Large intestine (tissue), 3 donors: ENCODE data around the gene KCNQ1. TPM values are rescaled to one million over a fixed set of nuclear protein-coding genes. Genes with fewer than 3 reads are reported as not detected.

Experiments used
- DNase-seq, 2 donors: peaks; one replicate each; pipeline versions ENCODE4 v3.0.0 to v3.0.0-alpha.2; 2013
- H3K27ac ChIP-seq: one replicate; pipeline ENCODE4 v1.5.1; 2013; ENCODE audit warnings: low read length
- H3K27me3 ChIP-seq: 2 replicates; pipeline ENCODE4 v1.6.1; 2013; ENCODE audit warnings: low read length; ENCODE audit not compliant: control insufficient read depth, insufficient read depth
- H3K36me3 ChIP-seq: 2 replicates; pipeline ENCODE4 v1.6.1; 2013; ENCODE audit warnings: low read length; ENCODE audit not compliant: control insufficient read depth, insufficient read depth
- H3K4me1 ChIP-seq: one replicate; pipeline ENCODE4 v1.6.1; 2013; ENCODE audit warnings: low read length; ENCODE audit not compliant: control insufficient read depth, insufficient read depth
- H3K4me3 ChIP-seq: one replicate; pipeline ENCODE4 v1.5.1; 2013; ENCODE audit warnings: low read length
- H3K9me3 ChIP-seq: one replicate; pipeline ENCODE4 v1.6.1; 2013; ENCODE audit warnings: mild to moderate bottlenecking, low read depth, low read length, moderate library complexity; ENCODE audit not compliant: control insufficient read depth
- WGBS: methylation state at CpG from one replicate; pipeline ENCODE4 v1.1.5; 2013; ENCODE audit warnings: low lambda C conversion rate; ENCODE audit not compliant: insufficient coverage; 5-methylcytosine and 5-hydroxymethylcytosine counted together
- polyA plus RNA-seq: library from polyadenylated mRNA; unstranded; fragments of 120-200 nt; gene quantifications from one replicate; pipeline ENCODE4 v1.2.1, GENCODE V29; 2013

Gene KCNQ1
- polyA plus RNA-seq, 1 donor: 19.5 TPM

- 50% methylated on average over 2 of the region's 25 CpGs for WGBS
- Histone ChIP-seq H3K27me3 (peaks cover 59% of the 10 kb centered on the region), H3K4me3 (no peak overlapping the region)
These were observed 423.1 kb downstream of the KCNQ1 start for GRCh38 chr11:2867722-2868505.

GRCh38 chr11:2868506-2869133 is 423.8 kb downstream of the KCNQ1 start:
- peaks cover 11% of the 10 kb centered on the region for H3K4me1 ChIP-seq
- no peak overlapping the region for H3K27ac ChIP-seq
- peaks cover 16% of the 10 kb centered on the region for H3K9me3 ChIP-seq
- H3K27me3 ChIP-seq: peaks cover 53% of the 10 kb centered on the region
- no peaks in the 10 kb centered on the region for H3K36me3 ChIP-seq
- no CpG with 5 or more reads among the region's 16 CpGs for WGBS
- no peak overlapping the region for H3K4me3 ChIP-seq
- no peak for DNase-seq

More at GRCh38 chr11:2867722-2868505, 423.1 kb downstream of the KCNQ1 start:
- Histone ChIP-seq H3K4me1 (peaks cover 18% of the 10 kb centered on the region), H3K36me3 (no peaks in the 10 kb centered on the region), H3K9me3 (peaks cover 18% of the 10 kb centered on the region), H3K27ac (no peak overlapping the region)
- no peak for DNase-seq

GRCh38 chr11:2869134-2869526 is 424.3 kb downstream of the KCNQ1 start:
- Histone ChIP-seq H3K4me1 (peaks cover 9% of the 10 kb centered on the region), H3K36me3 (no peaks in the 10 kb centered on the region), H3K27me3 (peaks cover 53% of the 10 kb centered on the region), H3K4me3 (no peak overlapping the region), H3K9me3 (peaks cover 16% of the 10 kb centered on the region), H3K27ac (no peak overlapping the region)
- no CpG with 5 or more reads among the region's 37 CpGs for WGBS
- no peak for DNase-seq

- H3K27ac ChIP-seq: no peak overlapping the region
- no peak overlapping the region for H3K4me3 ChIP-seq
- no peak for DNase-seq
- peaks cover 18% of the 10 kb centered on the region for H3K9me3 ChIP-seq
- H3K27me3 ChIP-seq: peaks cover 53% of the 10 kb centered on the region
- no CpG with 5 or more reads among the region's 90 CpGs for WGBS
- no peaks in the 10 kb centered on the region for H3K36me3 ChIP-seq
- peaks cover 3% of the 10 kb centered on the region for H3K4me1 ChIP-seq
These were observed 425.0 kb downstream of the KCNQ1 start for GRCh38 chr11:2869561-2870427.

GRCh38 chr11:2870460-2870859 is 425.7 kb downstream of the KCNQ1 start:
- Histone ChIP-seq H3K9me3 (peaks cover 21% of the 10 kb centered on the region), H3K36me3 (no peaks in the 10 kb centered on the region), H3K4me1 (peaks cover 3% of the 10 kb centered on the region), H3K4me3 (no peak overlapping the region), H3K27me3 (peaks cover 53% of the 10 kb centered on the region), H3K27ac (no peak overlapping the region)
- no peak for DNase-seq
- WGBS: no CpG with 5 or more reads among the region's 17 CpGs

GRCh38 chr11:2870969-2871680 is 426.3 kb downstream of the KCNQ1 start:
- peaks cover 21% of the 10 kb centered on the region for H3K9me3 ChIP-seq
- H3K4me1 ChIP-seq: peaks cover 3% of the 10 kb centered on the region
- H3K27ac ChIP-seq: no peak overlapping the region
- no peak overlapping the region for H3K4me3 ChIP-seq
- no CpG with 5 or more reads among the region's 22 CpGs for WGBS
- peaks cover 53% of the 10 kb centered on the region for H3K27me3 ChIP-seq
- H3K36me3 ChIP-seq: no peaks in the 10 kb centered on the region
- no peak for DNase-seq

- no peak overlapping the region for H3K4me3 ChIP-seq
- peaks cover 3% of the 10 kb centered on the region for H3K36me3 ChIP-seq
- peaks cover 15% of the 10 kb centered on the region for H3K9me3 ChIP-seq
- no peak for DNase-seq
- no peaks in the 10 kb centered on the region for H3K4me1 ChIP-seq
- H3K27ac ChIP-seq: no peak overlapping the region
- peaks cover 21% of the 10 kb centered on the region for H3K27me3 ChIP-seq
- WGBS: no CpG with 5 or more reads among the region's 10 CpGs
These were observed 430.2 kb downstream of the KCNQ1 start for GRCh38 chr11:2874963-2875362.

- Histone ChIP-seq H3K27ac (no peak overlapping the region), H3K27me3 (no peaks in the 10 kb centered on the region), H3K36me3 (peaks cover 6% of the 10 kb centered on the region), H3K9me3 (peaks cover 15% of the 10 kb centered on the region), H3K4me3 (no peak overlapping the region), H3K4me1 (peaks cover 2% of the 10 kb centered on the region)
- 60% methylated on average over 1 of the region's 6 CpGs for WGBS
- DNase-seq: no peak
These were observed 432.7 kb downstream of the KCNQ1 start for GRCh38 chr11:2877474-2877873.

GRCh38 chr11:2878782-2879181 is 434.0 kb downstream of the KCNQ1 start:
- Histone ChIP-seq H3K4me3 (no peak overlapping the region), H3K9me3 (peaks cover 17% of the 10 kb centered on the region), H3K36me3 (peaks cover 14% of the 10 kb centered on the region), H3K27ac (no peak overlapping the region), H3K4me1 (peaks cover 6% of the 10 kb centered on the region), H3K27me3 (no peaks in the 10 kb centered on the region)
- DNase-seq: no peak
- WGBS: 100% methylated on average over 1 of the region's 8 CpGs

GRCh38 chr11:2880646-2881045 is 435.8 kb downstream of the KCNQ1 start:
- peaks cover 14% of the 10 kb centered on the region for H3K36me3 ChIP-seq
- WGBS: no CpG with 5 or more reads among the region's 7 CpGs
- peaks cover 6% of the 10 kb centered on the region for H3K4me1 ChIP-seq
- H3K9me3 ChIP-seq: peaks cover 19% of the 10 kb centered on the region
- H3K4me3 ChIP-seq: no peak overlapping the region
- H3K27ac ChIP-seq: no peak overlapping the region
- no peaks in the 10 kb centered on the region for H3K27me3 ChIP-seq
- no peak for DNase-seq
